SK-N-SH (cell line): ENCODE results near the gene ZNF319. TPM values are rescaled to one million over a fixed set of nuclear protein-coding genes. Genes with fewer than 3 reads are reported as not detected.

ENCODE experiments used
- CTCF ChIA-PET: fragments of 300-600, 350-600 bp; formaldehyde crosslinking; extraction: SDS; loops from one replicate; lab custom pipeline; 2021; lab: Yijun Ruan, JAX
- POLR2A ChIA-PET: fragments of 350-600 bp; sonication (Branson Sonifier 250); formaldehyde crosslinking; extraction: SDS; loops from one replicate; lab custom pipeline; 2020; ENCODE audit warnings: antibody characterized with exemption, inconsistent platforms; lab: Yijun Ruan, JAX
- DNase-seq: peaks from one replicate; pipeline ENCODE4 v3.0.0; 2012
- H2AFZ ChIP-seq: fragments of 200-600 bp; sonication (generic); 2 replicates; pipeline ENCODE4 v1.8.1; 2016; ENCODE audit warnings: antibody characterized with exemption, mild to moderate bottlenecking, low read depth
- H3F3A ChIP-seq: fragments of 200-600 bp; sonication (generic); replicated peaks from 2 replicates; pipeline ENCODE3; 2016; ENCODE audit warnings: antibody characterized with exemption, mild to moderate bottlenecking; ENCODE audit not compliant: insufficient read depth
- H3K27ac ChIP-seq, 2 experiments: fragments of 200-500 bp in 1 of 2; fragments of 200-600 bp in 1 of 2; sonication (Bioruptor generic) in 1 of 2; sonication (generic), shearing (Covaris generic) in 1 of 2; 2 replicates each; pipeline versions ENCODE4 v1.5.1 to v1.6.1; 2014 to 2016; ENCODE audit warnings: low read depth in 2 of 2, inconsistent platforms in 1 of 2, low read length in 1 of 2, mild to moderate bottlenecking in 1 of 2, mixed read lengths in 1 of 2
- H3K27me3 ChIP-seq: fragments of 200-600 bp; sonication (generic), shearing (Covaris generic); 2 replicates; pipeline ENCODE4 v1.6.1; 2016; ENCODE audit warnings: mixed run types; ENCODE audit not compliant: insufficient read depth
- H3K36me3 ChIP-seq, 2 experiments: fragments of 200-500 bp in 1 of 2; fragments of 200-600 bp in 1 of 2; sonication (Bioruptor generic) in 1 of 2; sonication (generic) in 1 of 2; replicated peaks in 1 of 2; 2 replicates each; pipeline versions ENCODE3 to v1.5.1; 2014 to 2016; ENCODE audit warnings: low read length in 1 of 2, mild to moderate bottlenecking in 1 of 2; ENCODE audit not compliant: insufficient read depth in 2 of 2, control insufficient read depth in 1 of 2
- H3K4me1 ChIP-seq, 2 experiments: fragments of 200-500 bp in 1 of 2; fragments of 200-600 bp in 1 of 2; sonication (Bioruptor generic) in 1 of 2; sonication (generic), shearing (Covaris generic) in 1 of 2; 2 replicates each; pipeline versions ENCODE4 v1.5.1 to v1.6.1; 2014 to 2016; ENCODE audit warnings: low read depth in 1 of 2, low read length in 1 of 2, mixed run types in 1 of 2; ENCODE audit not compliant: insufficient read depth in 2 of 2, control insufficient read depth in 1 of 2
- H3K4me2 ChIP-seq: fragments of 200-600 bp; sonication (generic), shearing (Covaris generic); 2 replicates; pipeline ENCODE4 v1.6.1; 2017; ENCODE audit warnings: mixed run types
- H3K4me3 ChIP-seq, 2 experiments: fragments of 200-500 bp in 1 of 2; fragments of 200-600 bp in 1 of 2; sonication (Bioruptor generic) in 1 of 2; sonication (generic), shearing (Covaris generic) in 1 of 2; 2 replicates each; pipeline versions ENCODE4 v1.5.1 to v1.8.1; 2014 to 2016; ENCODE audit warnings: low read depth in 2 of 2, inconsistent platforms in 1 of 2, low read length in 1 of 2, mild to moderate bottlenecking in 1 of 2, mixed read lengths in 1 of 2, moderate library complexity in 1 of 2
- H3K79me2 ChIP-seq: fragments of 200-600 bp; sonication (generic); 2 replicates; pipeline ENCODE4 v1.8.1; 2017; ENCODE audit warnings: mild to moderate bottlenecking; ENCODE audit not compliant: insufficient read depth
- H3K9ac ChIP-seq: fragments of 200-600 bp; sonication (generic); 2 replicates; pipeline ENCODE4 v1.6.1; 2017; ENCODE audit warnings: mixed run types
- H3K9me2 ChIP-seq: fragments of 200-600 bp; sonication (generic); 2 replicates; pipeline ENCODE4 v1.6.1; 2017; ENCODE audit warnings: mixed run types
- H3K9me3 ChIP-seq: fragments of 200-600 bp; sonication (generic); 2 replicates; pipeline ENCODE4 v1.6.1; 2017; ENCODE audit warnings: mixed run types, mild to moderate bottlenecking, moderate library complexity
- H4K20me1 ChIP-seq: fragments of 200-600 bp; sonication (generic); 2 replicates; pipeline ENCODE4 v1.6.1; 2017; ENCODE audit warnings: mild to moderate bottlenecking, mixed run types; ENCODE audit not compliant: insufficient read depth
- CHD2 ChIP-seq: fragments of 150-350 bp; IDR thresholded peaks from 2 replicates; pipeline ENCODE4 v1.6.1; 2018; ENCODE audit warnings: low read length; ENCODE audit not compliant: partially characterized antibody
- CTCF ChIP-seq: fragments of 200-600 bp; sonication (generic); IDR thresholded peaks from 2 replicates; pipeline ENCODE4 v1.6.1; 2017; ENCODE audit warnings: antibody characterized with exemption, mild to moderate bottlenecking, moderate library complexity
- ELF1 ChIP-seq: IDR thresholded peaks from 2 replicates; pipeline ENCODE4 v1.4.0; 2012
- EP300 ChIP-seq, 2 experiments: IDR thresholded peaks; 2 replicates each; pipeline versions ENCODE4 v1.4.0 to v1.6.1; 2012; ENCODE audit warnings: borderline replicate concordance in 1 of 2, low read depth in 1 of 2, low read length in 1 of 2
- EZH2phosphoT487 ChIP-seq: fragments of 200-600 bp; sonication (generic); IDR thresholded peaks from 2 replicates; pipeline ENCODE4 v1.6.1; 2017; ENCODE audit warnings: low read depth, mixed run types, mild to moderate bottlenecking, antibody characterized with exemption, moderate library complexity, borderline replicate concordance
- GABPA ChIP-seq: IDR thresholded peaks from 2 replicates; pipeline ENCODE4 v1.4.0; 2012; ENCODE audit warnings: low read depth, mild to moderate bottlenecking
- JUND ChIP-seq: IDR thresholded peaks from 2 replicates; pipeline ENCODE4 v1.4.0; 2012
- MEF2A ChIP-seq: IDR thresholded peaks from 2 replicates; pipeline ENCODE4 v1.4.0; 2012; ENCODE audit warnings: low read depth, borderline replicate concordance
- MXI1 ChIP-seq: IDR thresholded peaks from 2 replicates; pipeline ENCODE4 v1.6.1; 2012; ENCODE audit warnings: mild to moderate bottlenecking, low read depth, low read length, improper control_type of control experiment
- NFIC ChIP-seq: IDR thresholded peaks from 2 replicates; pipeline ENCODE4 v1.4.0; 2012; ENCODE audit warnings: borderline replicate concordance
- NRF1 ChIP-seq: IDR thresholded peaks from 2 replicates; pipeline ENCODE4 v1.6.1; 2012; ENCODE audit warnings: low read depth, mild to moderate bottlenecking, low read length
- POLR2AphosphoS5 ChIP-seq: IDR thresholded peaks from 2 replicates; pipeline ENCODE4 v1.6.1; 2012; ENCODE audit warnings: low read depth, low read length
- RAD21 ChIP-seq: IDR thresholded peaks from 2 replicates; pipeline ENCODE4 v1.6.1; 2012; ENCODE audit warnings: mild to moderate bottlenecking, low read length
- RFX5 ChIP-seq: IDR thresholded peaks from 2 replicates; pipeline ENCODE4 v1.6.1; 2012; ENCODE audit warnings: mild to moderate bottlenecking, improper control_type of control experiment, low read length
- SIN3A ChIP-seq: IDR thresholded peaks from 2 replicates; pipeline ENCODE4 v1.6.1; 2012; ENCODE audit warnings: low read depth, mild to moderate bottlenecking, low read length, moderate library complexity, borderline replicate concordance
- SMC3 ChIP-seq: IDR thresholded peaks from 2 replicates; pipeline ENCODE4 v1.6.1; 2012; ENCODE audit warnings: low read depth, low read length, improper control_type of control experiment
- TAF1 ChIP-seq: IDR thresholded peaks from 2 replicates; pipeline ENCODE4 v1.6.1; 2012; ENCODE audit warnings: low read depth, mild to moderate bottlenecking, low read length, moderate library complexity, borderline replicate concordance
- USF2 ChIP-seq: fragments of 150-350 bp; IDR thresholded peaks from 2 replicates; pipeline ENCODE4 v1.6.1; 2017; ENCODE audit warnings: antibody characterized with exemption, low read length, low read depth, borderline replicate concordance
- WGBS: methylation state at CpG from one replicate; pipeline ENCODE4 v1.1.6; 2017; ENCODE audit warnings: low lambda C conversion rate; 5-methylcytosine and 5-hydroxymethylcytosine counted together
- polyA plus RNA-seq, 3 experiments: library from polyadenylated mRNA; depleted of rRNA; stranded (reverse); fragments of >200 nt; gene quantifications; 2 replicates each; pipeline ENCODE4 v1.2.3, GENCODE V29; 2012

Gene ZNF319
- polyA plus RNA-seq, 1 of the 3 experiments (the other 2 are of a cell fraction), result 7.6 TPM

GRCh38 chr16:58000706-58001676, 519 bp upstream of the ZNF319 start, which contains the start of gene USB1:
TSS of gene USB1 (plus strand) at chr16:58001407. CDS start at chr16:58001484, 77 bp downstream.
- peak; percentile 98 for DNase-seq
- WGBS, result 0% methylated on average over 14 of the region's 81 CpGs
- H3K9me3 ChIP-seq, result no peaks in the 10 kb centered on the region
- peaks cover 4% of the 10 kb centered on the region for H3F3A ChIP-seq
- TF ChIP-seq TAF1 (peak; percentile 69; the same call in 1 of the 2 replicates), USF2 (no peak), RAD21 (peak; percentile 66), SMC3 (peak; percentile 54), NRF1 (peak; percentile 57), SIN3A (peak; percentile 60), CHD2 (peak; percentile 12), POLR2AphosphoS5 (peak; percentile 94), NFIC (no peak), RFX5 (no peak), JUND (no peak), EZH2phosphoT487 (no peak), MXI1 (0 out of 2 replicates have a peak, but pooled peaks have one; percentile 12), EP300 (IDR thresholded peaks at IDR 0.05; ENCODE audit: borderline replicate concordance in 1 of 2, low read depth in 1 of 2, low read length in 1 of 2) (no peak), MEF2A (no peak), ELF1 (peak; percentile 30; the same call in 1 of the 2 replicates), CTCF (peak; percentile 57), GABPA (peak; percentile 67)
- TF ChIP-seq, all 33 proteins: peak for 11
- peak within 1 kb of the TSS; percentile 88 to 94 for H3K4me3 ChIP-seq
- peak within 1 kb of the TSS; percentile 89 for H3K9ac ChIP-seq
- H4K20me1 ChIP-seq, result 0 out of 2 replicates have a peak, but pooled peaks cover 6% of the 10 kb centered on the region
- H2AFZ ChIP-seq, result peak within 1 kb of the TSS; percentile 97
- ChIA-PET POLR2A (interaction anchor here (0.8 kb wide), 1 partner anchor 149 kb away, joined by 4 read pairs; no protein-coding TSS in a partner anchor), CTCF (interaction anchor here (0.6 to 6.2 kb wide), 47 partner anchors 7 to 487 kb away, joined by 3 to 71 read pairs (median 4); a partner anchor contains a TSS)
- peaks cover 14 to 21% of the 10 kb centered on the region in 2 experiments for H3K36me3 ChIP-seq
- H3K79me2 ChIP-seq, result peaks cover 25% of the 10 kb centered on the region
- peak within 1 kb of the TSS; percentile 100 for H3K4me2 ChIP-seq
- no peaks in the 10 kb centered on the region for H3K9me2 ChIP-seq
- no peaks in the 10 kb centered on the region for H3K27me3 ChIP-seq
- peaks cover 0 to 18% of the 10 kb centered on the region in 2 experiments; a peak in 2 of 4 replicates for H3K4me1 ChIP-seq
- H3K27ac ChIP-seq, result peak within 1 kb of the TSS; percentile 76 to 88
